HG03432 (cell line): ENCODE data around the gene GLB1L3.
"Not testable (repeated sequence)": the region's sequence is repeated elsewhere in the genome, so short reads cannot be mapped to it uniquely, and the experiment has no call there.

Source experiments
- ATAC-seq: cut with Tn5 transposase; IDR thresholded peaks from one replicate; pipeline ENCODE4 v1.9.1; 2021; ENCODE audit warnings: mild to moderate bottlenecking, moderate library complexity; ENCODE audit not compliant: unreplicated experiment

The GLB1L3 gene

DNA sequence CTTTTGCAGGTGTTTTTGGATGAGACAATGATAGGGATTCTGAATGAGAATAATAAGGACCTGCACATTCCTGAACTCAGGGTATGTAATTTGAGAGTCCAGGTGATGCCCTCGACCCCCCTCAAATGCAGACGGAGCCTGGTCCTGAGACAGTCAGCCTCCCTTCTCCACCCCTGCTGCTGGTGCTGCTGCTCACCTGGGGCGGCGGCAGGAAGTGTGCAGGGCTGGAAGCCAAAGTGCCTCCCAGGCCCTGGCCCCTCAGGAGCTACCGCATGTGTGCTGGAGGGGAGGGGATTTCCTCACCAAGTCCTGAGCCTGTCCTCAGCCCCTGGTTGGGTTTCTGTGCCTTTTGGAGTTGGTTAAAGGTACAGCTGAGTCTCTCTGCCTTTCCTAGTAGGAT lies 36.6 kb downstream of the GLB1L3 start:
- no peak for ATAC-seq

DNA sequence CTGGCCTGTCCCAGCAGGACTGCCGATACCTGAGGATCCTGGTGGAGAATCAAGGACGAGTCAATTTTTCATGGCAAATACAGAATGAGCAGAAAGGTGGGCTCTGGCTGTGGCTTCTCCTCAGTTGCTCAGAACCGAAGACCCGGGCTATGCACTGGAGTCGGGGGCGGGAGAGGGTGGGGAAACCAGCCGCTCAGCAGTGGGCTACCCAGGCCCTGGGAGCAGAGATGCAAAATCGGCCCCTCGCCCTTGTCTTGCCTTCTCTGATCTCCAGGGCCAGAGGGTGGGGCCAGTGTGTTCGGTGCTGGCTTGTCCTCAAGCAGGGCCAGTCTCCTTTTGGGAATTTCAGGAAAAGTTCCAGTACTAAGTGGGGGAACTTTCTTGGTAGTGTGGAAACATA lies 37.2 kb downstream of the GLB1L3 start:
- no peak for ATAC-seq

DNA sequence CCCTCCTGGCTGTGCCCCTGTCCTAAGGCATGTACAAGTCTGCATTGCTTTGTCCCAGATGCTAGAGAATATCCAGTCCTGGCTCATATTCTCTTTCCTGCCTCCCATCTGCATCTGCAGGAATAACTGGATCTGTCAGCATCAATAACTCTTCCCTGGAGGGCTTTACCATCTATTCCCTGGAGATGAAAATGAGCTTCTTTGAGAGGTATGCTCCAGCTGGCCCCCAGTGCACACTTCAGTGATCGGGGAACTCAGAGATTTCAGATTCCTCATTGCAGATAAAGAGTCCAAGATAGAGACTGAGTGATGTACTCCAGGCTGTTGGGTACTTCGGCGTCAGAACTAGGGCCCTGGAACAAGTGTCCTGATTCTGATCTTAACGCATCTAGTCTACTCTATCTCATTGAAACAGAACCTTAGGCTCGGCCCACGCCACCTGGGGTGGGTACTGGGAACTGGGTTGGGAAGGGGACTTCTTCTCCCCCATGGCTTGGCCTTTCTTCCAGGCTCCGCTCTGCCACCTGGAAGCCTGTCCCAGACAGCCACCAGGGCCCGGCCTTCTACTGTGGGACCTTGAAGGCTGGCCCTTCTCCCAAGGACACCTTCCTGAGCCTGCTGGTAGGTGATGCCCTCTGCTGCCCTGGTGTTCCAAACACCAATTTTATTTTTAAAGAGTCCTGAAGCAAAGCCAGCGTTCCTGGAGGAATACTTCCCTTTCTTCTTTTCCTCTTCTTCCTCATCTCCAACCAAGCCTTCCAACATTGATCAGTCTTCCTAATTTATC lies 37.8 kb downstream of the GLB1L3 start:
- ATAC-seq, result no peak

DNA sequence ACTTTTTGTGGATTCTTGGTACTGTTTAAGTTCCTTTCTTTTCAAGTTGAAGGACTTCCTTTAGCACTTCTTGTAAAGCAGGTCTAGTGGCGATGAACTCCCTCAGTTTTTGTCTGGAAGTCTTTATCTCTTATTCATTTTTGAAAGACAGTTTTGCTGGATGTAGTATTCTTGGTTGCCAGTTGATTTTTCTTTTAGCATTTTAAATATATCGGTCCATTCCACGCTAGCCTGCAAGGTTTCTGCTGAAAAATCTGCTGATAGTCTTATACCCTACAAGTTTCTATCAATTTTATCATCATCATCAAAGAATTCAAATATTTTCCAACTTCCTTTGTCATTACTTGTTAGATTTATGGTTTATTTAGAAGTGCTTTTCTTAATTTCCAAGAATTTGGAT lies 40.9 kb downstream of the GLB1L3 start:
- ATAC-seq, result no peak

- not testable (repeated sequence) for ATAC-seq
These were observed 45.2 kb downstream of the GLB1L3 start for GRCh38 chr11:134321373-134321772.

DNA sequence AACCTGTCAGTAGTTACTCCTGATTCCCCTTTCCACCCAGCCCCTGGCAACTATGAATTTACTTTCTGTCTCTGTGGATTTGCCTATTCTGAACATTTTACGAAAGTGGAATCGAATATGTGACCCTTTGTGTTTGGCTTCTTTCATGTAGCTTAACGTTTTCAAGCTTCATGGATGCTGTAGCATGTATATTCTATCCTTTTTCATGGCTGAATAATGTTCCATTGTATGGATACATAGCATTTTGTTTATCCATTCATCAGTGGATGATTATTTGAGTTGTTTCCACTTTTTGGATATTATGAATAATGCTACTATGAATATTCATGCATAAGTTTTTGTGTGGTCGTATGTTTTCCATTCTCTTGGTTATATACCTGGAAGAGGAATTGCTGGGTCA lies 46.4 kb downstream of the GLB1L3 start:
- ATAC-seq, result no peak

GRCh38 chr11:134328433-134328832 lies 52.3 kb downstream of the GLB1L3 start:
- ATAC-seq, result no peak

- ATAC-seq, result no peak
These were observed 54.6 kb downstream of the GLB1L3 start for GRCh38 chr11:134330611-134331353.

GRCh38 chr11:134331354-134332188 lies 55.4 kb downstream of the GLB1L3 start, which contains the start of gene GLB1L2:
GLB1L2 (plus strand) TSS chr11:134331988; CDS start chr11:134332062, 74 bp downstream.
- no peak for ATAC-seq

DNA sequence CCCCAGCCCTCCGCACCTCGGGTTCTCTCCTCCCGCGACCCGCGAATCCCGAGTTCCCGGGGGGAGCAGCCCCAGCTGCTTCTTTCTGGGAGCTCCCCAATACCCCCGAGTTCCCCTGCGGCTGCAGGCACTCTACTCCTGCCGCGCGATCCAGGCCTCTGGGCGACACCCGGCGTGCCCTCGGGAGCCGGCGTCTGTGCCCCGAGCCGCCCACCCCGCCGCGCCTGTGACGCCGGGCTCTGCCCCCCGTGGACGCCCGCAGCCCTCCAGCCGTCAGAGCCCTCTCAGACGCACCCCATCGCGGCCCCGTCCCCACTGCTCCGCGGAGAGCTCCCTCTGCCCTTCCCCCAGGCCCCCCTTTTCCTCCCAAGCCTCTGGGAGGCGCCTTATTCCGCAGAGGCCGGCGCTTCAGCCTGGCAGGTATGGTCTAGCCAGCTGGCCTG lies 56.0 kb downstream of the GLB1L3 start:
- ATAC-seq, result no peak

DNA sequence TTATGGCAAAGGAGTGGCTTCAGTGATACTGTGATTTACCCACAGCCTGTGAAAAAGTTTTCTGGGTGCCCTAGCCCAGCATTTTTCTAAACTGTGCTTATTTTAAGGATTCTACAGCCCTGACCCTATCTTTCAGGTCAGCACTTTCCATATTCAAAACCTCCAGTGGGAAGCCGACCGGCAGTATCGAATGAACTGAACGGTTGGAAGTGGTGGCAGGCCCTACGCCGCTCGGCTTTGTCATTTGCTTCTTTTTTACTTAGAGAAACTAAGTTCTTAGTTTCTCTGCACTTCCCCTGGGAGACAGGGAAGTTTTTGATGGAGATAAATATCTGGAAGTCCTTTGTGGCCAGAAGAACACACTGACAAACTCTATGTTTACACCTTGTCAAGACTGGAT lies 56.6 kb downstream of the GLB1L3 start:
- no peak for ATAC-seq

- no peak for ATAC-seq
These were observed 57.1 kb downstream of the GLB1L3 start for GRCh38 chr11:134333312-134333711.

- no peak for ATAC-seq
These were observed 57.8 kb downstream of the GLB1L3 start for GRCh38 chr11:134333946-134334345.

DNA sequence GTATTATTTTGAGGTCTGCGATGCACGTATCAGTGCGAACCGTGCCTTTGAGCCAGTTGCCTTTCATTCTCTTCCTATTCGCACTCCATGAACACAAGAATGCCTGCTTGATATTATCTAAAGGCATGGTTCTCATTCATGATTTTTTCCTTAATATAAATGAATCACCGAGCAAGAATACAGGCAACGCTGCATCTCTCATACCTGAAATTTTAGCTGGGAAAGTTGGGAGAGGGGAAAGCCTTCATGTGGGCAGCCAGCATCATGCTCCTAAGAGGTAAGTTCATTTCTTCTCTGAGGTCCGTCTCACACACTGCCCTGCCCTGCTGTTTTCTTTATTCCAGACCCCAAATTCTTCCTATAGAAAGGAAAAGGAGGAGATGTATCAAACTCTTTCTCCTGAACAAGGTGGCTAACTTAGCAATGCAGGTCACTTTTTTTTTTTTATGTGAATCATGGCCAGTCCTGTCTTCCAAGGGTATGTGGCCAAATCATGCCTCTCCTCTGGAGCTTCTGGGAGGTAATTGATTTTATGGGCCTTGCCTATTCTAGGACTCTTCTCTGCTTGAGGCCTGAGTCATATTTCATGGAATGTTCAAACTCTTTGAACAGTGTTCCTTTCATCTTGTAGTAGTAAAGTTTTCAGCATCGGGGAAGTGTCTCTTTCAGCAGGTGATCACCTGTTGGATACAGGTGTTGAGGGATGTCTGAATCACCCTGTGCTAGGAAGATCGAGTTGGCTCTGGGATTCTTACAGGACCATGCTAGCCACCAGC lies 58.8 kb downstream of the GLB1L3 start:
- ATAC-seq, result no peak

DNA sequence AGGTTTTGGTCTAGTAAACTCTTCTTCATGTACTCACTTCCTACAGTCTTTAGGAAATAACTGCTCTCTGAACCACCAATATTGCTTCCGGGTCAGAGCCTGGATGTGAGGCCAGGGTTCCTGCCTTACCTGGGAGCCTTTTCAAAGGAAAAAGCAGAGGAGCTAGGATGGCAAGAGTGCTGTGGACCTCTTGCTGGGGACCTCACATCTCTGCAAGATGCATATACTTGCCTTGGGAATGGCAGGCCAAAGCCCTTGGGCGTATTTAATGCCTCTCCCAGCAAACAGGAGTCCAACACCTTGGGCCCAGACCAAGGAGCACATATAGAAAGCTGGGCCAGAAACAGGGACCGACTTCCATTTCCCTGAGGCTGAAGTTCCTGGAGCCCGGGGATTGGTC lies 60.9 kb downstream of the GLB1L3 start:
- no peak for ATAC-seq

DNA sequence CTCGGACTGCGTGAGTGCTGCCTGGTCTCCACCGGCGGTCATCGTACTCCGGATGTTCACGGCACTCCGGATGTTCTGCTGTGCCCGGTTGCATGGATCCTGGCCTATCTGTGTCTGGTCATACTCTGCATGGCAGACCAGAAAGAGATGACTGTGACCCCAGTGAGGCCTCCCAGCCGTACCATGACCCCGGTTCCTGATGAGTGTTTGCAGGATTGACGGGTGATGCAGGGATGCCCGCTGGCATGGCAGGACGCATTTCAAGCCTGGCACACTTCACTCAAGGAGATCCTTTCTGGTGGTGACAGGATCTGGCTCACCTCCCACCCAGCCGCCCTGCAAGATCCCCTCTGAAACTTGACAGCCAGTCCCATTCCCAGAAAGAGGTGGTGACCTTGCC lies 61.9 kb downstream of the GLB1L3 start:
- no peak for ATAC-seq

GRCh38 chr11:134338654-134339053 lies 62.5 kb downstream of the GLB1L3 start:
- ATAC-seq, result no peak

DNA sequence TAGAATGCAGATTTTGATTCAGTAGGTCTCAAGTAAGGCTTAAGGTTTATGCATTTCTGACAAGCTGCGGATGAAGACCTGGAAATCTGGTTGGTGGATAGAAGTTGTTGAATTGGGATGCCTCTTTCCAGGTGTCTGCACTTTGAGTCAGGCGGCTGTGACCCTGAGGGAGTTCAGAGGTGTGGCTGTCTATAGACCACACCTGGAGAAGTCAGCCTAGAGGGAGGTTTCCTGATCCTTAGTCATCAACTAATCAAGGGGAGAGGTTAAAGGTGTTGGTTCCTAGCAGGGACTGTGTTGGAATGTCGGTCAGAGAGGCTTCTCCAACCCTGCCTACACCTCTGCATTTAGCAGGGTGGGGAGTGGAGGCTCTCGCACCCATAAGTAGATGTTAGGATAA lies 63.6 kb downstream of the GLB1L3 start:
- ATAC-seq, result no peak

- ATAC-seq, result no peak
These were observed 64.3 kb downstream of the GLB1L3 start for GRCh38 chr11:134340354-134340964.
